Effector memory CD8-positive, alpha-beta T cell (primary cell): ENCODE results near the gene FBLIM1.
A peak's percentile ranks its signal among the peaks of the same experiment; 100 is the strongest.

Experiments
- ATAC-seq: fragments of 150-1000 bp; cut with Tn5 transposase; replicated peaks from 2 replicates; pipeline ENCODE4 v1.10.0; 2021; ENCODE audit warnings: mild to moderate bottlenecking, moderate library complexity
- DNase-seq, 3 experiments: peaks; one replicate each; pipeline ENCODE4 v3.0.0; 2021
- H3K27ac Mint-ChIP-seq, 2 donors: one replicate each; pipeline ENCODE4 v1.8.0; 2022; ENCODE audit warnings: mild to moderate bottlenecking in 2 of 2, mixed read lengths in 2 of 2, moderate library complexity in 2 of 2
- H3K27me3 Mint-ChIP-seq, 2 donors: one replicate each; pipeline ENCODE4 v1.8.0; 2022; ENCODE audit warnings: mixed read lengths in 2 of 2
- H3K36me3 Mint-ChIP-seq: one replicate; pipeline ENCODE4 v1.8.0; 2022; ENCODE audit warnings: mild to moderate bottlenecking, moderate library complexity, mixed read lengths; ENCODE audit not compliant: insufficient read depth
- H3K4me1 Mint-ChIP-seq, 2 donors: one replicate each; pipeline ENCODE4 v1.8.0; 2022; ENCODE audit warnings: low read depth in 2 of 2, mixed read lengths in 2 of 2
- H3K4me3 Mint-ChIP-seq, 2 donors: one replicate each; pipeline ENCODE4 v1.8.0; 2022; ENCODE audit warnings: mild to moderate bottlenecking in 2 of 2, mixed read lengths in 2 of 2, moderate library complexity in 2 of 2
- H3K9me3 Mint-ChIP-seq, 2 donors: one replicate each; pipeline ENCODE4 v1.8.0; 2022; ENCODE audit warnings: mixed read lengths in 2 of 2

Gene FBLIM1

DNA sequence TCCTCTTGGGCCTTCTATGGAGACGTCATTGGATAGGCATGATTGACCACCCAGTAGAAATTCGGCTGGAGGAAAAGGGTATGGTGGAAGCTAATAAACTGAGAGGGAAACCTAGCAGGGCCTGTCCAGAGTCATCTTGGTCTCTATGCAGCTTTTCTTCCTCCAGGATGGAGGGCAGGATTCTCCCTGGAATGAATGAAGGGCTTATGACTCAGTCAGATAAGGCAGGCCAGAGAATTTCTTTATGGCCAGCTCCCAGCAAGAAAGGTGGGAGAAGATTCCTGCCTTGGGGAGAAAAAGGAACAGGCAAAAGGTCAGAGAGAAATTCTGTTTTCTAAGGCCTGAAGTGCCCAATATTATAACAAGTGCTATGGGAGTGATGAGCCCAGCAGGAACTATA, 17.1 kb downstream of the FBLIM1 start:
- H3K27ac Mint-ChIP-seq: no peak overlapping the region
- H3K4me3 Mint-ChIP-seq: no peak overlapping the region
- no peak for ATAC-seq
- peaks cover 6% of the 10 kb centered on the region for H3K36me3 Mint-ChIP-seq
- DNase-seq: no peak
- no peaks in the 10 kb centered on the region for H3K9me3 Mint-ChIP-seq
- no peaks in the 10 kb centered on the region for H3K4me1 Mint-ChIP-seq
- H3K27me3 Mint-ChIP-seq: peaks cover 14 to 19% of the 10 kb centered on the region in 2 donors

DNA sequence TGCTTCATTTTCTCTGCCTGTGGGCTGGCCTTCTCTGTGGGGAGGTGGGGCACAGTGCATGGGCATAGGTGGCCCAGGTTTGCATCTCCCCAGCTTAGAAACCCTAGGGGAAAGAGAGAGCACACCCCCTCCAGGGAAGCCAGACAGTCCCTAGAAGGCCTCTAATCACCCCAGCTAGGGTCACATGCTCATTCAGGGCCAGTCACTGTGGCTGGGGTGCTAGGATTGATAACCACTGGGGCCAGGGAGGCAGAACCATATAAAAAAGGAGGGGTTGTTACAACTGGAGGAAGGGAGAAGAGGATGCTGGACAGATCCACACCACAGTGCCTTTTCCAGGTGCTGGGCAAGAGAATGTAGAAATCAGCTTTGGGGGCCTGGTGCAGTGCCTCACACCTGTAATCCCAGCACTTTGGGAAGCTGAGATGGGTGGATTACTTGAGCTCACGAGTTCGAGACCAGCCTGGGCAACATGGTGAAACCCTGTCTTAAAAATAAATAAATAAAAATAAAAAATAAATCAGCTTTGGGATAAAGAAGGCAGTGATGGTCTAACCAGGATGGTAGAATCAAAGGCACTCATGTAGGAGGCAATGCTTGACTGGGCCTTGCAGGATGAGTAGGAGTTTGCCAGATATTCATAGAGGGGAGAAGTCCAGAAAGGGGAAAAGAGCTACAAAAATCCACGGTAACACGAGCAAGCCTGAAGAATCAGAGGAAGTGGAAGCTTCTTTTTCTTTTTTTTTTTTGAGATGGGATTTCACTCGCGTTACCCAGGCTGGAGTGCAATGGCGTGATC, 19.5 kb downstream of the FBLIM1 start:
- DNase-seq: no peak
- Mint-ChIP-seq H3K4me1 (no peaks in the 10 kb centered on the region), H3K4me3 (no peak overlapping the region), H3K27me3 (no peaks in the 10 kb centered on the region), H3K9me3 (no peaks in the 10 kb centered on the region), H3K36me3 (peaks cover 6% of the 10 kb centered on the region), H3K27ac (no peak overlapping the region)
- ATAC-seq: no peak

DNA sequence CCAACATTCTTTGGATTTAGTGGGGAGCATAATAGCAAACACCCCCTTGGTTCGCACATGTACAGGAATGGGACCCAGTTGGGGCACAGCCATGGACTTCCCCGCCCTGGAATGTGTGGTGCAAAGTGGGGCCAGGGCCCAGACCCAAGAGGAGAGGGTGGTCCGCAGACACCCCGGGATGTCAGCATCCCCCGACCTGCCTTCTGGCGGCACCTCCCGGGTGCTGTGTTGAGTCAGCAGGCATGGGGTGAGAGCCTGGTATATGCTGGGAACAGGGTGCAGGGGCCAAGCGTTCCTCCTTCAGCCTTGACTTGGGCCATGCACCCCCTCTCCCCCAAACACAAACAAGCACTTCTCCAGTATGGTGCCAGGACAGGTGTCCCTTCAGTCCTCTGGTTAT, 27.1 kb downstream of the FBLIM1 start:
- Mint-ChIP-seq H3K36me3 (no peaks in the 10 kb centered on the region), H3K27me3 (peaks cover 11 to 41% of the 10 kb centered on the region in 2 donors), H3K4me1 (no peaks in the 10 kb centered on the region), H3K9me3 (no peaks in the 10 kb centered on the region), H3K4me3 (no peak overlapping the region), H3K27ac (no peak overlapping the region)
- ATAC-seq (no peak), DNase-seq (no peak)

DNA sequence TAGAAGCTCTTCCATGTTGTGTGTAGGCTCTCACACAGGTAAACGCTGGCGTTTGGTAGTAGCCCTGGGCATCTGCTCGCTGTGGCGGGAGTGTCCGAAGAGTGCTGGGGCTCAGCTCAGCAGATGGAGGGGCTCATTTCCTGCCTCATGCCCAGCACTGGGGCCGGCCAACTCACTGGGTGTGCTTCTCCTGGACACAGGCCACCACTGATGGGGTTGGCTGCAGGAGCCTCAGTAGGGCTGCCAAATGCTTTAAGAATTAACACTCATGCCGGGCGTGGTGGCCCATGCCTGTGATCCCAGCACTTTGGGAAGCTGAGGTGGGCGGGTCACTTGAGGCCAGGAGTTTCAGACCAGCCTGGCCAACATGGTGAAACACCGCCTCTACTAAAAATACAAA, 28.0 kb downstream of the FBLIM1 start:
- H3K9me3 Mint-ChIP-seq: no peaks in the 10 kb centered on the region
- H3K4me1 Mint-ChIP-seq: no peaks in the 10 kb centered on the region
- no peak overlapping the region for H3K27ac Mint-ChIP-seq
- H3K36me3 Mint-ChIP-seq: no peaks in the 10 kb centered on the region
- no peak overlapping the region for H3K4me3 Mint-ChIP-seq
- no peak for ATAC-seq
- DNase-seq: no peak
- H3K27me3 Mint-ChIP-seq: peaks cover 14 to 41% of the 10 kb centered on the region in 2 donors

DNA sequence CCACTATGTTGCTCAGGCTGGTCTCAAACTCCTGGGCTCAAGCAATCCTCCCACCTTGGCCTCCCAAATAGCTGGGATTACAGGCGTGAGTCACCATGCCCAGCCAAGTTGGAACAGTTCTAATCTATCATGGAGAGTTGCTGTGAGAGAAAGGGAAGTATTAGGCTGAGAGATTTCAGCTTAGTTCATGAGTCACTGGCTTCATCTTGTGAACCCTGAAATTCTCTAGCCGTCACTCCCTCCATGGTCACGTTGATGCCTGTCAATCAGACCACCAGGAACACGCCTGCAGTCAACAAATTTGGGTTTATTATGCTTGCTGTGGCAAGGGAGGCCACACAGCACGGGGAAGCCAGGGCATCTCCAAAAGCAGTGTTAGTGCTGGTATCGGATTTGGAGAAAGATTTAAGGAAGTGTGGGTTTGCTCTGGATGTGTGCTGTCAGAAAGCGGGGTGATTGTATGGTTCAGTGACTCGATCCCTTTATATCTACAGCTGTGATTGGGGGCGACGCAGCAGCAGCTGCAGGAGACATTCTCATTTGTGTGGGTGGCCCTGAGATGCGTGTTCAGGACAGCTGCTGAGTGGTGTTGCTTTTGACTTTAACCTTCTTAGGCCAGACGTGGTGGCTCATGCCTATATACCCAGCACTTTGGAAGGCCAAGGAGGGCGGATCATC, 30.2 kb downstream of the FBLIM1 start:
- peaks cover 14 to 41% of the 10 kb centered on the region in 2 donors for H3K27me3 Mint-ChIP-seq
- no peak for ATAC-seq
- H3K36me3 Mint-ChIP-seq: no peaks in the 10 kb centered on the region
- no peak overlapping the region for H3K4me3 Mint-ChIP-seq
- no peaks in the 10 kb centered on the region for H3K9me3 Mint-ChIP-seq
- peaks cover 2 to 6% of the 10 kb centered on the region in 2 donors for H3K4me1 Mint-ChIP-seq
- DNase-seq: no peak
- no peak overlapping the region for H3K27ac Mint-ChIP-seq

DNA sequence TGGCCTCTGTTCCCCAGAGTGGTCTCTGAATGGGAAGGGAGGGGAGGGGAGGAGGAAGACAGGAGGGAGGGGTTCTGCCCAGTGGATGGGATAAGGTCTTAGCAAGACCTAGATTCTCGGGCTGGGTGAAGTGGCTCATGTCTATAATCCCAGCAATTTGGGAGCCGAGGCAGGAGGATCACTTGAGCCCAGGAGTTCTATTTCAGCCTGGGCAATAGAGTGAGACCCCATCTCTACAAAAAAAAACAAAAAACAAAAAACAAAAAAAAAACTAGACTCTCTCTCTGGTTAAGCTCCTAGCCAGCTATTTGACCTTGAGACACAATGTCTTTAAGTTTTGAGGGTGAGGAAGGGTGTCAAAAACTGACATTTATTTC, 37.5 kb downstream of the FBLIM1 start:
- DNase-seq (no peak), ATAC-seq (no peak)
- H3K27ac Mint-ChIP-seq: no peak overlapping the region
- H3K4me1 Mint-ChIP-seq: peaks cover 2 to 6% of the 10 kb centered on the region in 2 donors
- no peaks in the 10 kb centered on the region for H3K9me3 Mint-ChIP-seq
- H3K36me3 Mint-ChIP-seq: no peaks in the 10 kb centered on the region
- peaks cover 16 to 22% of the 10 kb centered on the region in 2 donors for H3K27me3 Mint-ChIP-seq
- no peak overlapping the region for H3K4me3 Mint-ChIP-seq

DNA sequence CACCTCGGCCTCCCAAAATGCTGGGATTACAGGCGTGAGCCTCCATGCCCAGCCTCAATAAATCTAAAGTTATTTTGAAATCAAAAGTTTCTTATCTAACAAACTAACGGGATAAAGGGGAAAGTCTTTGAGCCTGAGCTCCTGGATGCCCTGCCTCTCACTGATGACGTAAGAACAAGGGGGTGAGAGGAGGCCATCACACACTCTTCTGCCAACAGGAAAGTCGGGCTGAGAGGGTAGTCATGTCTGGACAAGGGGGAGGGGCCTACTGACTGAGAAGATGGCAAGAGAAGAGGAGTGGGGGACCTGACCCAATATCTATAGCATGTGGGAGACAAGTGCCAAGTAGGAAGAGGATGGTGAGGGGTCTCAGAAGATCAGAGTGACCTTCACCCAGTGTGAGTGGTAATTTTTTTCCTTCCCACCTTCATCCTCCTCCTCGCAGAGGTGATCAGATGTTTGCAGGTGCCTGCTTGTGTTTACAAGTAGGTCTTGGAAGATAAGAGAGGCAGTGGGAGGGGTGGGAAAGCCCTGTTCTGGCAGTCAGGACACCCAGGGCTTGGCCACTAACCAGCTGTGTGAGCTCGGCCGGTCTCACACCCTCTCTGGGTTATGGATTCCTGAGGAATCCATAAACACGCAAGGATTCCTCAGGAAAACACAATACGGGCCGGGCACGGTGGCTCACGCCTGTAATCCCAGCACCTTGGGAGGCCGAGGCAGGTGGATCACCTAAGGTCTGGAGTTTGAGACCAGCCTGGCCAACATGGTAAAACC, 39.2 kb downstream of the FBLIM1 start:
- Mint-ChIP-seq H3K4me3 (no peak overlapping the region), H3K27ac (no peak overlapping the region), H3K36me3 (no peaks in the 10 kb centered on the region), H3K27me3 (peaks cover 25 to 33% of the 10 kb centered on the region in 2 donors), H3K9me3 (no peaks in the 10 kb centered on the region), H3K4me1 (no peaks in the 10 kb centered on the region)
- ATAC-seq: no peak
- no peak for DNase-seq

DNA sequence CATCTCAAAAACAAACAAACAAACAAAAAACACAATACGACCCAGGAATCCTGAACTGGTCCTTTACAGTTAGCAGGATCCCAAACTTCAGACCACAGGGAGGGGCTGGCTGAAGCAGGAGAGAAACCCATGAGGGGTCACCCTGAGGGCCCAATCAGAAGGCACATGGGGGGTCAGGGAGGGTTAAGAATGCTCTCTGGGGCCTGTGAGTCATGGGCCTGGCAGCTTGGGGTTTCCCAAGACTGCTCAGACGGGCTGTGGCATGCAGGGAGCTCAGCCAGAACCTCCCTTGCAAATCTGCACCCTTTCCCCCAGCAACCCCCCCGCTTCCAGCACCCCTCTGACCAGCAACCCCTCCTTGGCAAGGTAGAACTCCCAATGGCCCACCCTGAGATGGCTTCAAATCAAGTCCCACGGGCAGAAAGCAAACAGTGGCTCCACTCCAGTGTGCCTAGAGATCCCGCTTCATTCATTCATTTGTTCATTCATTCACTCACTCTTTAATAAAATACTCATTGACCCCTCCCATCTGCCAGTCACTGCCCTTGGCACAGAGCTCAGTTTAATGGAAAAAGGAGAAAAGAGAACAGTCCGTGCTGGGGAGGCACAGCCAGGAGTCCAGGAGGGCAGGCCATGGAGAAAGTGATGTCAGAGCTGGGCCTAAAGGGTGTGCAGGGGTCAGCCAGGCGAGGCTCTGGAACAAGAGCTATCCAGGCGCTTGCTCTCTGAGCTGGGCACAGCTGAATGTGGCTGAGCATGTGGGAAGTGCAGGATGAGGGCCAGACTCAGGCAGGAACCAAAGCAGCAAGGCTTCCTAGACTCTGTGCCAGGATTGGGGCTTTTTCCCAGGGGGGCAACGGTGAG, 40.6 kb downstream of the FBLIM1 start:
- DNase-seq: no peak
- no peak overlapping the region for H3K4me3 Mint-ChIP-seq
- no peaks in the 10 kb centered on the region for H3K9me3 Mint-ChIP-seq
- ATAC-seq: no peak
- H3K27ac Mint-ChIP-seq: no peak overlapping the region
- no peaks in the 10 kb centered on the region for H3K36me3 Mint-ChIP-seq
- H3K4me1 Mint-ChIP-seq: peaks cover 0 to 3% of the 10 kb centered on the region in 2 donors
- H3K27me3 Mint-ChIP-seq: peaks cover 25 to 33% of the 10 kb centered on the region in 2 donors

DNA sequence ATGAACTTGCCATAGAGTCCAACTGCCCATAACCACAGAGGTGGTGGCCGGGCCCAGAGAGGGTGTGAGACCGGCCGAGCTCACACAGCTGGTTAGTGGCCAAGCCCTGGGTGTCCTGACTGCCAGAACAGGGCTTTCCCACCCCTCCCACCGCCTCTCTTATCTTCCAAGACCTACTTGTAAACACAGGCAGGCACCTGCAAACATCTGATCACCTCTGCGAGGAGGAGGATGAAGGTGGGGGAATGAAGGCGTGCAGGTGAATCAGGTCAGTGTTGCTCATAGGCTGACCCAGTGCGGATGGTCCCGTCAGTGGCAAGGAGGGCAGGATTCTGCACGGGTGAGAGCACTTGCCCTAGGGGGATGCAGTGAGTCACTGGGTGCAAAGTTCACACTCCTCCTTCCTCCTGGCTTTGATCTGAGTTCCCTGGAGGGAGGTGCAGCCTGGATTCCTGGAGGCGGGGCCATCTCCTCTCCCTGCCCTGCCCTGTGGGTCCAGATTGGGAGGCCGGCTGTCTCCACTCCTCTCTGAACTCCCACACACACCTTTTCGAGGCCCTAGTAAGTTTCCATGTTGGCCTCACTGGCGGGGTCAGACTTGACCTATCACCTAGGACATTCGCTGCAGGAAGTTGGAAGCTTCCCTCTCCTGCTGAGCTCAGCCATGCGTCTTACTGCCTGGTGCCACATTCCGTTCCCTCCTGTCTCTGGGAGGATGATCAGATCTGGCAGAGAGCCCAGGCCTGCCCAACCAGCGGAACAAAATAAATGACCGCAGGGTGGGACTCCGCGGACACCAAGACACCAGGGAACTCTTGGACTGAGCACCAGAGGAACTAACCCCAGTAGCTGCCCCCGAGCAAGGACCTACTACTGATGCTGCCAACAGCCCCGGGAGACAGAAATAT, 41.6 kb downstream of the FBLIM1 start:
- H3K27me3 Mint-ChIP-seq: peaks cover 25 to 33% of the 10 kb centered on the region in 2 donors
- no peaks in the 10 kb centered on the region for H3K9me3 Mint-ChIP-seq
- DNase-seq: no peak
- H3K27ac Mint-ChIP-seq: no peak overlapping the region
- peaks cover 0 to 3% of the 10 kb centered on the region in 2 donors for H3K4me1 Mint-ChIP-seq
- H3K36me3 Mint-ChIP-seq: no peaks in the 10 kb centered on the region
- H3K4me3 Mint-ChIP-seq: no peak overlapping the region
- no peak for ATAC-seq

DNA sequence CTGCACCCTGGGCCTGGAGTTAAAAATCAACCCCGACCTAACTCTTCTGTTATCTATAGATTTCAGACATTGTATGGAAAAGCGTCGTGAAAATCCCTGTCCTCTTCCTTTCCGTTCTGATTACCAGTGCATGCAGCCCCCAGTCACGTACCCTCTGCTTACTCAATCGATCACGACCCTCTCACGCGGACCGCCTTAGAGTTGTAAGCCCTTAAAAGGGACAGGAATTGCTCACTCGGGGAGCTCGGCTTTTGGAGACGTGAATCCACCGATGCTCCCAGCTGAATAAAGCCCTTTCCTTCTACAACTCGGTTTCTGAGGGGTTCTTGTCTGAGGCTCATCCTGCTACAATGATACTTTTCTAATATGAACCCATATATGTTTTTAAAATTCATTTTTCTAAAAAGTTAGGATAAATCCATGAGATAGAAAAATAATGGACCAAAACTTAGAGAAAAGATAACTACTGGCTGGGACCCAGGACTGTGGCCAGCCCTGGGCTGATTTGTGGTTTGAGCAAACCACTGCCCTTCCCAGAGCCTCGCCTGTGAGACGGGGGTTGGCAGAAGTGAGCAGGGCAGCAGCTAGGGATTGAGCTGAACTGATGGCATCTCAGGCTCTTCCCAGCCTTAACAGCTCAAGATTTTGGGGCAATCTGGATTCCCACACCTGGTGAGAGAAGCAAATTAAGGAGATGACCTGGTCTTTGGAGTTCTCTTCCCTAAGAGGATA, 43.8 kb downstream of the FBLIM1 start:
- DNase-seq (no peak), ATAC-seq (no peak)
- H3K4me3 Mint-ChIP-seq: no peak overlapping the region
- H3K27ac Mint-ChIP-seq: peak overlapping the region in 1 of 2 donors; percentile 44
- H3K9me3 Mint-ChIP-seq: no peaks in the 10 kb centered on the region
- H3K27me3 Mint-ChIP-seq: peaks cover 20 to 35% of the 10 kb centered on the region in 2 donors
- H3K36me3 Mint-ChIP-seq: peaks cover 3% of the 10 kb centered on the region
- peaks cover 0 to 3% of the 10 kb centered on the region in 2 donors for H3K4me1 Mint-ChIP-seq

DNA sequence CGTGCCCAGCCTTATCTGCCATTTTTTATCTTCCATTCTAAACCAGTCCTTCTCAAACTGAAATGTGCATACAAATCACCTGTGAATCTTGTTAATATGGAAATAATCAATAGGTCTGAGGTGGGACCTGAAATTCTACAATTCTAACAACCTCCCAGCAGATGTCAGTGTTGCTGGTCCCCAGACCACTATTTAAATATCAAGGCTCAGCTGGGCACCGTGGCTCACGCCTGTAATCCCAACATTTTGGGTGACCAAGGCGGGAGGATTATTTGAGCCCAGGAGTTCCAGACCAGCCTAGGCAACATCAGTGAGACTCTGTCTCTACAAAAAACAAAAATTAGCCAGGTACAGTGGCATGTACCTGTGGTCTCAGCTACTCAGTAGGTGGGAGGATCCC, 44.8 kb downstream of the FBLIM1 start:
- DNase-seq: peak in 2 of 3 experiments; percentile 3 to 6
- H3K4me1 Mint-ChIP-seq: peaks cover 0 to 3% of the 10 kb centered on the region in 2 donors
- no peak overlapping the region for H3K4me3 Mint-ChIP-seq
- peak; percentile 32 for ATAC-seq
- H3K36me3 Mint-ChIP-seq: peaks cover 3% of the 10 kb centered on the region
- H3K9me3 Mint-ChIP-seq: no peaks in the 10 kb centered on the region
- H3K27ac Mint-ChIP-seq: no peak overlapping the region
- H3K27me3 Mint-ChIP-seq: peaks cover 20 to 43% of the 10 kb centered on the region in 2 donors

DNA sequence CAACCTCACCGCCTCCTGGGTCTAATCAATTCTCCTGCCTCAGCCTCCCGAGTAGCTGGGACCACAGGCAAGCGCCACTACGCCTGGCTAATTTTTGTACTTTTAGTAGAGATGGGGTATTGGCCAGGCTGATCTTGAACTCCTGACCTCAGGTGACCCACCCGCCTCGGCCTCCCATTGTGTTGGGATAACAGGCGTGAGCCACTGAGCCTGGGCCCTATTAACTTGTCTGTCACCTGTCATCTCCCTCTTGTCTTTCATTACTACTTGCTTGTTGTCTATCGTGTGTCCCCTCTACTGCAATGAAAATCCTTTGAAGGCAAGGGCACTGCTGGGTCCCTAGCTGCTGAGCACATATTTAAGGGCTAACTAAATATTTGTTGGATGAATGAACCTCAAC, 45.5 kb downstream of the FBLIM1 start:
- Mint-ChIP-seq H3K4me1 (peaks cover 0 to 3% of the 10 kb centered on the region in 2 donors), H3K4me3 (no peak overlapping the region), H3K27me3 (peaks cover 20 to 41% of the 10 kb centered on the region in 2 donors), H3K36me3 (peaks cover 3% of the 10 kb centered on the region), H3K9me3 (no peaks in the 10 kb centered on the region), H3K27ac (no peak overlapping the region)
- no peak for ATAC-seq
- DNase-seq: no peak
